Measurements from ENCODE around the gene CDC14A.
A peak's percentile ranks its signal among the peaks of the same experiment; 100 is the strongest.

- TF ChIP-seq MAX (CRISPR knock-in tag; IDR thresholded peaks at IDR 0.05) (peak; percentile 78), CREB1 (CRISPR knock-in tag; IDR thresholded peaks at IDR 0.05) (0 out of 2 replicates have a peak, but pooled peaks have one; percentile 41)
- TF ChIP-seq, protein P1, sequence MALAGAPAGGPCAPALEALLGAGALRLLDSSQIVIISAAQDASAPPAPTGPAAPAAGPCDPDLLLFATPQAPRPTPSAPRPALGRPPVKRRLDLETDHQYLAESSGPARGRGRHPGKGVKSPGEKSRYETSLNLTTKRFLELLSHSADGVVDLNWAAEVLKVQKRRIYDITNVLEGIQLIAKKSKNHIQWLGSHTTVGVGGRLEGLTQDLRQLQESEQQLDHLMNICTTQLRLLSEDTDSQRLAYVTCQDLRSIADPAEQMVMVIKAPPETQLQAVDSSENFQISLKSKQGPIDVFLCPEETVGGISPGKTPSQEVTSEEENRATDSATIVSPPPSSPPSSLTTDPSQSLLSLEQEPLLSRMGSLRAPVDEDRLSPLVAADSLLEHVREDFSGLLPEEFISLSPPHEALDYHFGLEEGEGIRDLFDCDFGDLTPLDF (CRISPR knock-in tag; IDR thresholded peaks at IDR 0.05) = no peak
These were observed 1.0 kb upstream of the CDC14A start for GRCh38 chr1:100351095-100351887.
